Endothelial cell of umbilical vein (primary cell): Measurements from ENCODE around the gene PTPN9.

ENCODE experiments used
- JUN ChIP-seq: IDR thresholded peaks from 2 replicates; pipeline ENCODE4 v1.6.1; 2011; ENCODE audit warnings: borderline replicate concordance, low read depth; ENCODE audit not compliant: insufficient read length, insufficient read depth
- TF ChIP-seq, protein P1 (sequence below), 2 donors: IDR thresholded peaks; 1 replicate in 1 of 2; 2 replicates in 1 of 2; pipeline ENCODE4 v1.5.1; 2011; ENCODE audit warnings: low read length in 2 of 2, mild to moderate bottlenecking in 2 of 2, moderate library complexity in 2 of 2, control low read depth in 1 of 2, inconsistent platforms in 1 of 2, low read depth in 1 of 2; ENCODE audit not compliant: insufficient read depth in 1 of 2; ENCODE audit errors: extremely low read depth in 1 of 2

DNA sequence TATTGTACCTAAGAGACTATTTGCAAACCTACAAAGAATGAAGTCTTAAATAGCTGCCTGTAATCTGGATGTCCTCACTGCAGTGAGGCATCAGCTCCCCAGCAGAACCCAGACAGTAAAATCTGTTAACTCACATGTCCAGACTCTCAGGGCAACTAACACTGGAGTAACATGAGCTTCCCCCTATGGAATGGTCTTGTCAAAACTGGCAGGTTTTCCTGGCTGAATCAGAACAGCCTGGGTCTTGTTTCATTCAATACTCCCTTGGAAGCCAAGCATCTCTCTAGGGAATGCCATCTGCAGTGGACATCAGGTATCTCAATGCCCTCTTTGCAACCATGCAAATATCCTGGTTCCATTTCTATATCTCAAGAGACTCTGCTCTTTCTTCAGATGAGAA, 24.4 kb downstream of the PTPN9 start:
- TF ChIP-seq, protein P1, sequence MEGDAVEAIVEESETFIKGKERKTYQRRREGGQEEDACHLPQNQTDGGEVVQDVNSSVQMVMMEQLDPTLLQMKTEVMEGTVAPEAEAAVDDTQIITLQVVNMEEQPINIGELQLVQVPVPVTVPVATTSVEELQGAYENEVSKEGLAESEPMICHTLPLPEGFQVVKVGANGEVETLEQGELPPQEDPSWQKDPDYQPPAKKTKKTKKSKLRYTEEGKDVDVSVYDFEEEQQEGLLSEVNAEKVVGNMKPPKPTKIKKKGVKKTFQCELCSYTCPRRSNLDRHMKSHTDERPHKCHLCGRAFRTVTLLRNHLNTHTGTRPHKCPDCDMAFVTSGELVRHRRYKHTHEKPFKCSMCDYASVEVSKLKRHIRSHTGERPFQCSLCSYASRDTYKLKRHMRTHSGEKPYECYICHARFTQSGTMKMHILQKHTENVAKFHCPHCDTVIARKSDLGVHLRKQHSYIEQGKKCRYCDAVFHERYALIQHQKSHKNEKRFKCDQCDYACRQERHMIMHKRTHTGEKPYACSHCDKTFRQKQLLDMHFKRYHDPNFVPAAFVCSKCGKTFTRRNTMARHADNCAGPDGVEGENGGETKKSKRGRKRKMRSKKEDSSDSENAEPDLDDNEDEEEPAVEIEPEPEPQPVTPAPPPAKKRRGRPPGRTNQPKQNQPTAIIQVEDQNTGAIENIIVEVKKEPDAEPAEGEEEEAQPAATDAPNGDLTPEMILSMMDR (IDR thresholded peaks at IDR 0.05; ENCODE audit: extremely low read depth in 1 of 2, insufficient read depth in 1 of 2, low read depth in 1 of 2, low read length in 2 of 2) = no peak
- TF ChIP-seq JUN = no peak
